ENCODE measurements around the gene FAAP100.

FAAP100 gene

DNA sequence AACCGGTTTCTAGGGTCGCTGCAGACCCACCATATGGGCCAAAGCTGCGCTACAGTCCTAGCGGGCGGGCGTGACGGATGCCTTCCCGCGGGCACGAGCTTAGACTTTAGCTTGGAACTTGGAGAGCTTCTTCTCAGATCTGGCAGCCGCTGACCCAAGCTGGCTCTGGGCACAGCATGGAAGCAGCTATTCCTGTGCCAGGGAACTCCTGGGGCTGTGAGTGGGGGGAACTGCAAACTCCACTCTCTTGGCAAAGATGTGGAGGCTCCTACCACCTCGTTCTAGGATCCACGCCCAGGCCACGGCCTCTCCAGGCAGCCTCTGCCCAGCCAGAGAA lies 8.8 kb downstream of the FAAP100 start:
- Histone ChIP-seq H3K4me1 (ENCODE audit: control insufficient read depth, insufficient read depth, low read length) (no peaks in the 10 kb centered on the region), H3K9ac (ENCODE audit: low read length) (no peak overlapping the region), H3K9me3 (ENCODE audit: control insufficient read depth, low read length) (no peaks in the 10 kb centered on the region), H3K36me3 (ENCODE audit: control insufficient read depth, insufficient read depth, low read length, severe bottlenecking) (peaks cover 64% of the 10 kb centered on the region), H3K27me3 (replicated peaks; ENCODE audit: control insufficient read depth, insufficient read depth, low read length) (no peaks in the 10 kb centered on the region), H3K4me3 (ENCODE audit: low read length) (no peak overlapping the region)
- no peak for DNase-seq (ENCODE audit: low read depth)

DNA sequence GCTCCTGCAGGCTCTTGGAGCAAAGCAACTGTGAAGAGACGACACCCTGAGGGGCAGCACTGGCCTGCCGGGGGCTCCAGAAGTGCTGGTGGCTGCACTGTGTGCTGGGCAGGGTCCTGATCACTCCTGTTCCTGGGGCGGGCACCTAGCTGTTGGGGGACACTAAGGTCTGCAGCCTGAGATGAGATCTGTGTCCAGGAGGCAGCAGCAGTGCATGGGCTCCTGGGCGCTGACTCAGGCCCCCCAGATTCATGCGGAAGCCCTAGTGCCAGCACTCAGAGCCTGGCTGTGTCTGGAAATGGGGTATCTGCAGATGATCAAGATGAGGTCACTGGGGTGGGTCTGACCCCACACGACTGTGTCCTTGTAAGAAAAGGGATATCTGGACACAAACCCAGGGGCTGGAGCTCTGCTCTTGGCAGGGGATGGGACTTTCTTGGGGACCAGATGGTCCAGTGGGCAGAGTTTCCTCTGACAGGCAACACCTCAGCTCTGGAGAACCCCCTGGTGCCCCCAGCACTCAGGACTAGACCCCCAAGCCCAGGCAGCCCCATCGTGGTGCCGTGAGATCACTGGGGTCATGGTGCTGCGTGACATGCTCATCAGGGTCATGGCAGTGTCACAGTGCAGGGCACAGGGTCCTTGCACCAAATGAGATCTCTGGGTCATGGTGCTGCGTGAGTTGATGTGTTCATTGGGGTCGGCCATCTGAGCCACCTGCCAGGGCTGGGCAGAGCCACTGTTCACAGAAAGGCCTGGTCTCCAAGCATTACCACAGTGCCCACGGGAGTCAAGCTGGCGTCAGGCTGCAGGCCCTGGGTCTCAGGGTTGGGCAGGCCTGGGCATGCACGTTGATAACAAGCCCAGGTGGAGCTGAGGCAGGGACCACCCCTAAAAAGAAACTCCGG lies 9.5 kb downstream of the FAAP100 start:
- Histone ChIP-seq H3K4me1 (ENCODE audit: control insufficient read depth, insufficient read depth, low read length) (no peaks in the 10 kb centered on the region), H3K9ac (ENCODE audit: low read length) (no peak overlapping the region), H3K9me3 (ENCODE audit: control insufficient read depth, low read length) (no peaks in the 10 kb centered on the region), H3K4me3 (ENCODE audit: low read length) (no peak overlapping the region), H3K36me3 (ENCODE audit: control insufficient read depth, insufficient read depth, low read length, severe bottlenecking) (peaks cover 59% of the 10 kb centered on the region), H3K27me3 (replicated peaks; ENCODE audit: control insufficient read depth, insufficient read depth, low read length) (no peaks in the 10 kb centered on the region)
- no peak for DNase-seq (ENCODE audit: low read depth)

DNA sequence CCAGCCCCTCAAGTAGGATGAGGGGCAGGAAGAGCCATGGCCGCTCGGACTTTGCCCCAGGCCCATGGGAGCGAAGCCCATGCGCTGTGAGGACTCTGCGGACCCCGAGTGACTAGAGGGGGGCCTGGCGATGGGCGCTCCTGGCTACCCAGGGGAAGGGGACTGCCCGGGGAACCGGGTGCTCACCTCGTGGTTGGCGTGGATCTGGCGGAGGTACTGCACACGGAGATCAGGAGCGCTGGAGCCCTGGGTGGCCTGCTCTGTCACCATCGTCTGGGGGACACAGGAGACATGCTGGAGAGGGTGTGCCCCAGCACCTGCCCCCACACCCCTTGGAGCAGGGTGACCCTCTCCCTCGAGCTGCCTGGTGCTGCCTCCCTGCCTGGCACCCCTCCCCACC lies 11.0 kb downstream of the FAAP100 start:
- DNase-seq (ENCODE audit: low read depth): no peak
- peaks cover 45% of the 10 kb centered on the region for H3K36me3 ChIP-seq (ENCODE audit: control insufficient read depth, insufficient read depth, low read length, severe bottlenecking)
- no peak overlapping the region for H3K9ac ChIP-seq (ENCODE audit: low read length)
- H3K4me1 ChIP-seq (ENCODE audit: control insufficient read depth, insufficient read depth, low read length): no peaks in the 10 kb centered on the region
- no peaks in the 10 kb centered on the region for H3K9me3 ChIP-seq (ENCODE audit: control insufficient read depth, low read length)
- peaks cover 5% of the 10 kb centered on the region for H3K27me3 ChIP-seq (replicated peaks; ENCODE audit: control insufficient read depth, insufficient read depth, low read length)
- H3K4me3 ChIP-seq (ENCODE audit: low read length): no peak overlapping the region

- Histone ChIP-seq H3K27me3 (replicated peaks; ENCODE audit: control insufficient read depth, insufficient read depth, low read length) (peaks cover 9% of the 10 kb centered on the region), H3K4me3 (ENCODE audit: low read length) (no peak overlapping the region), H3K36me3 (ENCODE audit: control insufficient read depth, insufficient read depth, low read length, severe bottlenecking) (peaks cover 40% of the 10 kb centered on the region), H3K9ac (ENCODE audit: low read length) (no peak overlapping the region), H3K9me3 (ENCODE audit: control insufficient read depth, low read length) (no peaks in the 10 kb centered on the region), H3K4me1 (ENCODE audit: control insufficient read depth, insufficient read depth, low read length) (no peaks in the 10 kb centered on the region)
- no peak for DNase-seq (ENCODE audit: low read depth)
Observed at GRCh38 chr17:81540676-81541027, 11.5 kb downstream of the FAAP100 start.

GRCh38 chr17:81539961-81540675 lies 12.0 kb downstream of the FAAP100 start:
- peaks cover 9% of the 10 kb centered on the region for H3K27me3 ChIP-seq (replicated peaks; ENCODE audit: control insufficient read depth, insufficient read depth, low read length)
- H3K9ac ChIP-seq (ENCODE audit: low read length): no peak overlapping the region
- H3K9me3 ChIP-seq (ENCODE audit: control insufficient read depth, low read length): no peaks in the 10 kb centered on the region
- no peak for DNase-seq (ENCODE audit: low read depth)
- no peaks in the 10 kb centered on the region for H3K4me1 ChIP-seq (ENCODE audit: control insufficient read depth, insufficient read depth, low read length)
- H3K36me3 ChIP-seq (ENCODE audit: control insufficient read depth, insufficient read depth, low read length, severe bottlenecking): peaks cover 35% of the 10 kb centered on the region
- no peak overlapping the region for H3K4me3 ChIP-seq (ENCODE audit: low read length)

GRCh38 chr17:81539571-81539900 lies 12.6 kb downstream of the FAAP100 start:
- Histone ChIP-seq H3K9me3 (ENCODE audit: control insufficient read depth, low read length) (no peaks in the 10 kb centered on the region), H3K4me1 (ENCODE audit: control insufficient read depth, insufficient read depth, low read length) (no peaks in the 10 kb centered on the region), H3K36me3 (ENCODE audit: control insufficient read depth, insufficient read depth, low read length, severe bottlenecking) (peaks cover 31% of the 10 kb centered on the region), H3K4me3 (ENCODE audit: low read length) (no peak overlapping the region), H3K9ac (ENCODE audit: low read length) (no peak overlapping the region), H3K27me3 (replicated peaks; ENCODE audit: control insufficient read depth, insufficient read depth, low read length) (peaks cover 9% of the 10 kb centered on the region)
- DNase-seq (ENCODE audit: low read depth): no peak

GRCh38 chr17:81538651-81539570 lies 13.2 kb downstream of the FAAP100 start:
- H3K4me3 ChIP-seq (ENCODE audit: low read length): no peak overlapping the region
- no peaks in the 10 kb centered on the region for H3K9me3 ChIP-seq (ENCODE audit: control insufficient read depth, low read length)
- no peak overlapping the region for H3K9ac ChIP-seq (ENCODE audit: low read length)
- no peaks in the 10 kb centered on the region for H3K4me1 ChIP-seq (ENCODE audit: control insufficient read depth, insufficient read depth, low read length)
- H3K36me3 ChIP-seq (ENCODE audit: control insufficient read depth, insufficient read depth, low read length, severe bottlenecking): peaks cover 25% of the 10 kb centered on the region
- DNase-seq (ENCODE audit: low read depth): no peak
- H3K27me3 ChIP-seq (replicated peaks; ENCODE audit: control insufficient read depth, insufficient read depth, low read length): peaks cover 9% of the 10 kb centered on the region

GRCh38 chr17:81537856-81538555 lies 14.1 kb downstream of the FAAP100 start:
- H3K4me1 ChIP-seq (ENCODE audit: control insufficient read depth, insufficient read depth, low read length): no peaks in the 10 kb centered on the region
- no peak overlapping the region for H3K9ac ChIP-seq (ENCODE audit: low read length)
- DNase-seq (ENCODE audit: low read depth): no peak
- H3K27me3 ChIP-seq (replicated peaks; ENCODE audit: control insufficient read depth, insufficient read depth, low read length): peaks cover 9% of the 10 kb centered on the region
- peaks cover 16% of the 10 kb centered on the region for H3K36me3 ChIP-seq (ENCODE audit: control insufficient read depth, insufficient read depth, low read length, severe bottlenecking)
- no peaks in the 10 kb centered on the region for H3K9me3 ChIP-seq (ENCODE audit: control insufficient read depth, low read length)
- no peak overlapping the region for H3K4me3 ChIP-seq (ENCODE audit: low read length)

- no peaks in the 10 kb centered on the region for H3K4me1 ChIP-seq (ENCODE audit: control insufficient read depth, insufficient read depth, low read length)
- DNase-seq (ENCODE audit: low read depth): peak; percentile 29
- H3K9ac ChIP-seq (ENCODE audit: low read length): no peak overlapping the region
- H3K36me3 ChIP-seq (ENCODE audit: control insufficient read depth, insufficient read depth, low read length, severe bottlenecking): peaks cover 10% of the 10 kb centered on the region
- H3K4me3 ChIP-seq (ENCODE audit: low read length): no peak overlapping the region
- peaks cover 9% of the 10 kb centered on the region for H3K27me3 ChIP-seq (replicated peaks; ENCODE audit: control insufficient read depth, insufficient read depth, low read length)
- no peaks in the 10 kb centered on the region for H3K9me3 ChIP-seq (ENCODE audit: control insufficient read depth, low read length)
Observed at GRCh38 chr17:81537343-81537855, 14.8 kb downstream of the FAAP100 start.

- DNase-seq (ENCODE audit: low read depth): no peak
- H3K4me1 ChIP-seq (ENCODE audit: control insufficient read depth, insufficient read depth, low read length): no peaks in the 10 kb centered on the region
- no peak overlapping the region for H3K4me3 ChIP-seq (ENCODE audit: low read length)
- no peaks in the 10 kb centered on the region for H3K9me3 ChIP-seq (ENCODE audit: control insufficient read depth, low read length)
- H3K27me3 ChIP-seq (replicated peaks; ENCODE audit: control insufficient read depth, insufficient read depth, low read length): peaks cover 9% of the 10 kb centered on the region
- no peak overlapping the region for H3K9ac ChIP-seq (ENCODE audit: low read length)
- peaks cover 10% of the 10 kb centered on the region for H3K36me3 ChIP-seq (ENCODE audit: control insufficient read depth, insufficient read depth, low read length, severe bottlenecking)
Observed at GRCh38 chr17:81536299-81537290, 15.6 kb downstream of the FAAP100 start.

All from adipocyte (in vitro differentiated cells).